Prostate gland (tissue), 2 donors: ENCODE measurements around the gene SLC16A5. TPM values are rescaled to one million over a fixed set of nuclear protein-coding genes. Genes with fewer than 3 reads are reported as not detected.

ENCODE experiments used
- DNase-seq: peaks from one replicate; pipeline ENCODE4 v3.0.0-alpha.2; 2019; ENCODE audit warnings: low spot score
- H3K27ac ChIP-seq, 2 donors: fragments of 200-600 bp; sonication (generic); 2 replicates each; pipeline ENCODE4 v1.5.1; 2017 to 2019
- H3K27me3 ChIP-seq: fragments of 200-600 bp; sonication (generic); replicated peaks from 2 replicates; pipeline ENCODE4 v1.5.1; 2019; ENCODE audit not compliant: insufficient read depth
- H3K36me3 ChIP-seq, 2 donors: fragments of 200-600 bp; sonication (generic); 1 replicate in 1 of 2; 2 replicates in 1 of 2; pipeline versions ENCODE4 v1.5.1 to v1.8.1; 2017 to 2019
- H3K4me1 ChIP-seq: fragments of 200-600 bp; sonication (generic); replicated peaks from 2 replicates; pipeline ENCODE4 v1.5.1; 2019
- H3K4me3 ChIP-seq, 2 donors: fragments of 200-600 bp; sonication (generic); 2 replicates each; pipeline ENCODE4 v1.5.1; 2017 to 2019
- H3K9me3 ChIP-seq: fragments of 200-600 bp; sonication (generic); 2 replicates; pipeline ENCODE4 v1.5.1; 2017
- POLR2A ChIP-seq: fragments of 450-650 bp; IDR thresholded peaks from one replicate; pipeline ENCODE4 v1.6.1; 2016; ENCODE audit warnings: antibody characterized with exemption, mild to moderate bottlenecking
- POLR2AphosphoS5 ChIP-seq: sonication (generic); formaldehyde crosslinking; IDR thresholded peaks from one replicate; pipeline ENCODE4 v1.6.1; 2017; ENCODE audit warnings: antibody characterized with exemption
- WGBS: methylation state at CpG from one replicate; pipeline ENCODE4 v1.1.5; 2018; 5-methylcytosine and 5-hydroxymethylcytosine counted together
- intact Hi-C: fragments of 100-400 bp; cut with DNase I; formaldehyde crosslinking; loops from one replicate; pipeline ENCODE4 v1.14.2; 2022
- small RNA-seq, 2 donors: library from RNA; depleted of rRNA; stranded (forward); fragments of <200 nt; gene quantifications; one replicate each; pipeline ENCODE3, GENCODE V24; 2016
- total RNA-seq, 2 donors: library from RNA; depleted of rRNA; stranded (reverse); fragments of >200 nt; gene quantifications; one replicate each; pipeline ENCODE4 v1.1.0, GENCODE V29; 2016
- TF ChIP-seq, protein P1 (sequence below), 4 experiments: fragments of 200-600 bp in 2 of 4; fragments of 450-650 bp in 2 of 4; sonication (generic) in 2 of 4; IDR thresholded peaks; 1 replicate in 3 of 4; 2 replicates in 1 of 4; pipeline ENCODE4 v1.5.1; 2016 to 2019; ENCODE audit warnings: antibody characterized with exemption in 4 of 4, mild to moderate bottlenecking in 2 of 4, moderate library complexity in 2 of 4

The SLC16A5 gene
- total RNA-seq, 2 donors from 2014 or later = 65.0 to 66.4 TPM

DNA sequence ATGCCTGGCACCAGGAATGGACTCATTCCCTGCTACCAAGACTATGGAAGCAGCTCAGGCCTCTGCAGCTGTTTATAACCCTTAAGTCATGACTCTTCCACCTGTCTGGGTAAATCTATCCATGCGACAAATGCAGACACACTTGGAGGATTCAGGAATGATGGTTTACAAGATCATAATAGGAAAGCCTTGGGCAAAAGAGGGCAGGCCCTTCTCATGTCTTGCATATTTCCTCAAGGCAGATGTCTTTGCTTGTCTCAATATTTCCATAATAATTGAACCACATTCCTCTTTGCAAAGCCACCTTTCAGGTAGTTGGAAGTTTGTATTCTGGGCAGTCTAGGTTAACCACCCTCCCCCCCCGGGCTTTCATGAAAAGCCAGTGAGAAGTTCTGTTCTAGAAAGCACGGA lies 67.4 kb downstream of the SLC16A5 start:
- intact Hi-C loops = no loop called here
- Histone ChIP-seq H3K4me1 (peaks cover 7% of the 10 kb centered on the region), H3K27me3 (no peaks in the 10 kb centered on the region), H3K4me3 (no peak overlapping the region), H3K27ac (no peak overlapping the region), H3K36me3 (no peaks in the 10 kb centered on the region), H3K9me3 (no peaks in the 10 kb centered on the region)
- 76% methylated on average over 3 of the region's 3 CpGs for WGBS
- DNase-seq = no peak
- TF ChIP-seq, protein P1, sequence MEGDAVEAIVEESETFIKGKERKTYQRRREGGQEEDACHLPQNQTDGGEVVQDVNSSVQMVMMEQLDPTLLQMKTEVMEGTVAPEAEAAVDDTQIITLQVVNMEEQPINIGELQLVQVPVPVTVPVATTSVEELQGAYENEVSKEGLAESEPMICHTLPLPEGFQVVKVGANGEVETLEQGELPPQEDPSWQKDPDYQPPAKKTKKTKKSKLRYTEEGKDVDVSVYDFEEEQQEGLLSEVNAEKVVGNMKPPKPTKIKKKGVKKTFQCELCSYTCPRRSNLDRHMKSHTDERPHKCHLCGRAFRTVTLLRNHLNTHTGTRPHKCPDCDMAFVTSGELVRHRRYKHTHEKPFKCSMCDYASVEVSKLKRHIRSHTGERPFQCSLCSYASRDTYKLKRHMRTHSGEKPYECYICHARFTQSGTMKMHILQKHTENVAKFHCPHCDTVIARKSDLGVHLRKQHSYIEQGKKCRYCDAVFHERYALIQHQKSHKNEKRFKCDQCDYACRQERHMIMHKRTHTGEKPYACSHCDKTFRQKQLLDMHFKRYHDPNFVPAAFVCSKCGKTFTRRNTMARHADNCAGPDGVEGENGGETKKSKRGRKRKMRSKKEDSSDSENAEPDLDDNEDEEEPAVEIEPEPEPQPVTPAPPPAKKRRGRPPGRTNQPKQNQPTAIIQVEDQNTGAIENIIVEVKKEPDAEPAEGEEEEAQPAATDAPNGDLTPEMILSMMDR (IDR thresholded peaks at IDR 0.05) = no peak
- TF ChIP-seq POLR2A (no peak), POLR2AphosphoS5 (no peak)

Small RNAs within 50 kb of the gene (small RNA-seq; reads per million reads assigned to genes)
- gene AC111186.1 (0 reads per million in 2 donors), gene RF00019 (0 reads per million in 2 donors), gene RN7SL573P (0 reads per million in 2 donors)

Other genes starting within 250 kb of the SLC16A5 start
- gene GRIN2C, start 228.1 kb upstream of the SLC16A5 start, total RNA-seq = 1 to 10 TPM in 1 of 2 donors, not detected in 1; 3.6 TPM
- 100 to 1,000 TPM in 1 of 2 donors, 10 to 100 TPM in 1; 24.6 to 182 TPM for gene FDXR, start 215.0 kb upstream of the SLC16A5 start, total RNA-seq
- gene FADS6, start 194.3 kb upstream of the SLC16A5 start, total RNA-seq = not detected
- 1 to 10 TPM in 1 of 2 donors, not detected in 1; 1.1 TPM for gene USH1G, start 164.7 kb upstream of the SLC16A5 start, total RNA-seq
- under 1 TPM in 1 of 2 donors, not detected in 1; 0.85 TPM for gene OTOP2, start 163.7 kb upstream of the SLC16A5 start, total RNA-seq
- not detected for gene OTOP3, start 152.1 kb upstream of the SLC16A5 start, total RNA-seq
- 100 to 1,000 TPM in 1 of 2 donors, 10 to 100 TPM in 1; 87.1 to 101 TPM for gene HID1, start 115.2 kb upstream of the SLC16A5 start, total RNA-seq
- gene CDR2L, start 100.3 kb upstream of the SLC16A5 start, total RNA-seq = 10 to 100 TPM; 13.7 to 34.9 TPM
- gene MRPL58, start 75.3 kb upstream of the SLC16A5 start, total RNA-seq = 10 to 100 TPM; 28.4 to 73.8 TPM
- gene ATP5PD, start 41.0 kb upstream of the SLC16A5 start, total RNA-seq = 100 to 1,000 TPM; 116 to 201 TPM
- gene KCTD2, start 40.7 kb upstream of the SLC16A5 start, total RNA-seq = 100 to 1,000 TPM in 1 of 2 donors, 10 to 100 TPM in 1; 24.4 to 104 TPM
- gene ARMC7, start 22.0 kb downstream of the SLC16A5 start, total RNA-seq = 10 to 100 TPM; 13.6 to 15.1 TPM
- 100 to 1,000 TPM; 120 to 166 TPM for gene NT5C, start 43.8 kb downstream of the SLC16A5 start, total RNA-seq
- 100 to 1,000 TPM in 1 of 2 donors, 10 to 100 TPM in 1; 97.9 to 132 TPM for gene JPT1, start 66.6 kb downstream of the SLC16A5 start, total RNA-seq
- gene SUMO2, start 95.0 kb downstream of the SLC16A5 start, total RNA-seq = 10 to 100 TPM; 79.7 to 97.2 TPM
- gene NUP85, start 117.7 kb downstream of the SLC16A5 start, total RNA-seq = 10 to 100 TPM; 41.0 to 46.7 TPM
- gene GGA3, start 173.7 kb downstream of the SLC16A5 start, total RNA-seq = 10 to 100 TPM; 18.9 to 43.3 TPM
- gene MRPS7, start 173.9 kb downstream of the SLC16A5 start, total RNA-seq = 10 to 100 TPM; 40.8 to 45.3 TPM
- gene MIF4GD, start 183.3 kb downstream of the SLC16A5 start, total RNA-seq = 10 to 100 TPM; 14.1 to 31.4 TPM
- 10 to 100 TPM in 1 of 2 donors, 1 to 10 TPM in 1; 5.2 to 15.2 TPM for gene SLC25A19, start 201.5 kb downstream of the SLC16A5 start, total RNA-seq